ENCODE data around the gene CCL17.

Gene CCL17

GRCh38 chr16:57464523-57464922 is 60.0 kb downstream of the CCL17 start:
- Histone ChIP-seq H3K4me2 (ENCODE audit: low read length) (no peak overlapping the region), H3K27me3 (ENCODE audit: control insufficient read depth, low read length) (no peaks in the 10 kb centered on the region), H3K27ac (ENCODE audit: low read depth, low read length) (no peak overlapping the region), H3K4me3 (ENCODE audit: low read length) (no peak overlapping the region), H3K36me3 (ENCODE audit: control insufficient read depth, low read length) (peaks cover 67% of the 10 kb centered on the region), H3K9me3 (ENCODE audit: control insufficient read depth, insufficient read depth, low read length) (no peaks in the 10 kb centered on the region), H3K79me2 (ENCODE audit: control insufficient read depth, low read length) (peaks cover 22% of the 10 kb centered on the region), H3F3A (ENCODE audit: control insufficient read depth, insufficient read depth) (peaks cover 4% of the 10 kb centered on the region), H3K9me2 (replicated peaks; ENCODE audit: control insufficient read depth, low read length) (no peaks in the 10 kb centered on the region), H3K4me1 (ENCODE audit: control insufficient read depth, low read length) (peaks cover 8% of the 10 kb centered on the region), H4K20me1 (ENCODE audit: control insufficient read depth, insufficient read depth, low read depth, low read length) (no peaks in the 10 kb centered on the region)
- no peak for TF ChIP-seq CTCF (IDR thresholded peaks at IDR 0.05; ENCODE audit: low read depth, low read length, poor library complexity, severe bottlenecking)
- TF ChIP-seq EZH2phosphoT487 (IDR thresholded peaks at IDR 0.05; ENCODE audit: borderline replicate concordance, low read length), result no peak
